GM18502 (cell line): Measurements from ENCODE around the gene HES1.
"Not testable (repeated sequence)": the region's sequence is repeated elsewhere in the genome, so short reads cannot be mapped to it uniquely, and the experiment has no call there.

Experiments
- ATAC-seq: cut with Tn5 transposase; IDR thresholded peaks from one replicate; pipeline ENCODE4 v1.9.1; 2021; ENCODE audit warnings: mild to moderate bottlenecking; ENCODE audit not compliant: unreplicated experiment, poor library complexity

The HES1 gene

DNA sequence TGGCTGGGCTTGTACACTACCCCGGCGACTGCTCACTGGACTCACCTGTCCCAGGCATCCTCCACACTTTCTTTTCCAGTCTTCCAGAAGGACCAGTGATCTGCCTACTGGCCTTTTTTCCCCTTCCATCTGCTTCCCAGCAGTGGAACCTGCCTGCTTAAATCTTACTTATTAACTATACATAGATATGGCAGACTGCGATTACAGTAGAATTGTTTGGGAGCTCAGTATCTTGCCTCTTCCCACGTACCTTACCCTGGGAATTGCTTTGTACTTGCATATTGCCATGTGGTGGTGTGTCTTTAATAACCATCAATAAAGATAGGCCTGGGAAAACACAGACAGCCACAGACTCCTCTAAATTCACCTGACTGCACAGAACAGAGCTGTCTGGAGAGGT is 11.8 kb upstream of the HES1 start:
- ATAC-seq, result no peak

DNA sequence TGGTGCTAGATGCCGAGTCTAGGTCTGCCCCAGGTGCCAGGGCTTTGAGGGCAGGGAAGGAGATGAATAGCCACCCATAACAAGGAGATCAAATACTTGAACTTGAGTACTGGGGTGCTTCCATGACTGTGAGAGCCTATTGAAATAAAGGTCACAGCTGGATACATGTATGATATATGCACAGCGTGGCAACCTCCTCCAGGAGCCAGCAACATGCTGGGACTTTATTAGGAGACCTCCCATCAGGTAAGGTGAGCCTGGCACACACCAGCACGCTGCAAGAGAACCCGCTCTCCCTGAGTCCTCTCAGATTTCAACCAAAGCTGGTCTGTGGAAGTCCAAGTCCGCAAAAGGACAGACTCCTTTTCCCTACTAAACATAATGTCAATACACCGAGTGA is 10.5 kb upstream of the HES1 start:
- no peak for ATAC-seq

DNA sequence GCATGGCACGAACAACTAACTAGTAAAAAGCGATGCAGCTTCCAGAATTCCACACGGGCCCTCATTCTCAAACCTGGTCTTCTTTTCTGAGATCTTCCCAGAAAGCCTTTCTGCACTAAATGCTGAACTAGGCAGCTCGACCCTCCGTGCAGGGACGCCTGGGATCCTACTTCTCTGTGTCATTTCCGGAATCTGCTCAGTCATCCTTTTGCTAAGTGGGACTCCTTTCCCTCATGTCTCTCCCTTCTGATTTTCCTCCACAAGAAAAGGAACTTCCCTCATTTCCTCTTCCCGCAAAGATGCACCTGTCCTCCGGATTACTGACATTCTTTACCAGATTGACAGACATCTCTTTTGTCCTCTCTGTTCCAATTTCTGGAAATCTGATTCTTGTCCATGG is 9.2 kb upstream of the HES1 start:
- ATAC-seq, result no peak

DNA sequence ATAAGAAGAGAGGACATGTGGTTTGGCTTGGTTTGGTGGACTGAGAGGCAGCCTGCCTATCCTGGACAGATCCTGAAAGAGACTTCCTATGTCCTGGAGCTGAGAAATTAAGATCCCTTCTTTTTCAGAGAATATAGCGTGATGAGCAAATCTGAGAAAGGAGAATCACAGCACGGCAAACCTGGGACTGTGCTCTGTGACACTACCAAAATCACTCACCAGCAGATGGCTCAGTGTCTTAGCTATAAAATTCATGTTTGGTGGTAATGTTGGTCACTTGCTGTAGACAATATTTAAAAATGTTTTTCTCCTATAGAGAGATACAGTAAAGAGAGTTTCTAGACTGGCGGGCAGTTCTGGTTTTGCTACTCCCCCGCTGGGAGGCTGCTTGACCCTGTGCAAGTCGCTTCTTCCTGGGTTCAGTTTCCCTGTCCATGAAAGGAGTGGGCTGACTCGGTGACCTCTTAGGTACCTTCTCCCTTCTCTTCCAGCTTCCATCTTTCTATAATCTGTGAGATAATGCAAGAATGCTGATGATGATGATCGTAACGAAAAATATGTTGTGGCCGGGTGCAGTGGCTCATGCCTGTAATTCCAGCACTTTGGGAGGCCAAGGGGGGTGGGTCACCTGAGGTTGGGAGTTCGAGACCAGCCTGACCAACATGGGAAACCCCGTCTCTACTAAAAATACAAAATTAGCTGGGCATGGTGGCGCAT is 7.6 kb upstream of the HES1 start:
- ATAC-seq, result no peak

DNA sequence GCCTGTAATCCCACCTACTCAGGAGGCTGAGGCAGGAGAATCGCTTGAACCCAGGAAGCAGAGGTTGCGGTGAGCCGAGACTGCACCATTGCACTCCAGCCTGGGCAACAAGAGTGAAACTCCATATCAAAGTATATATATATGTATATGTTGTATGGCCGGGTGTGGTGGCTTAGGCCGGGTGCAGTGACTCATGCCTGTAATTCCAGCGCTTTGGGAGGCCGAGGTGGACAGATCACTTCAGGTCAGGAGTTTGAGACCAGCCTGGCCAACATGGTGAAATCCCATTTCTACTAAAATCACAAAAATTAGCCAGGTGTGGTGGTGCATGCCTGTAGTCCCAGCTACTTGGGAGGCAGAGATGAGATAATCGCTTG is 7.0 kb upstream of the HES1 start:
- ATAC-seq, result not testable (repeated sequence)

DNA sequence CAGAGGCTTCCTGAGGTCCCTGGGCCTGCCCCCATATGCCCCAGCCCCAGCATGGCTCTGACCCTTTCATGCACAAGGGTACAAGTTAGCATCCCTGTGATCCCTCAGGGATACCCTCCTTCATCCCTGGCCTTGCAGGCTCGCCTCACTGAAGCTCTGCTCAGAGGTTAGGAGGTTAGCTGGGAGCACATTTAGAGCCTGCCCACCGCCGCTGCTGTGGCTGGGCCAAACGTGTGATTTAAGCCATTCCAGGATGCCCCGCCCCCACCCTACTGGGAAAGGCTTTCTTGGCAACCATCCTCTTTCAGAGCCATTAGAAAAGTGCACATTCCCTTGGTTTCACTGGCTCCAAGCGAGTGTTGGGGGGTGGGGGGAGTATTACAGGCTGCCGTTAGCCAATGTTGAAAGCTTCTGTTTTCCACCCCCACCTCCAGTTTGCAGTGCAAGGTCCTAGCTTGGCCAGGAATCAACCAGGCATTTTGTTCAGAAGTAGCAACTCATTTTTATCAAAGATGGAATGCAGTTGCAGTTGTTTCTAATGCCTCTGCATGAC is 6.3 kb upstream of the HES1 start:
- ATAC-seq, result no peak

DNA sequence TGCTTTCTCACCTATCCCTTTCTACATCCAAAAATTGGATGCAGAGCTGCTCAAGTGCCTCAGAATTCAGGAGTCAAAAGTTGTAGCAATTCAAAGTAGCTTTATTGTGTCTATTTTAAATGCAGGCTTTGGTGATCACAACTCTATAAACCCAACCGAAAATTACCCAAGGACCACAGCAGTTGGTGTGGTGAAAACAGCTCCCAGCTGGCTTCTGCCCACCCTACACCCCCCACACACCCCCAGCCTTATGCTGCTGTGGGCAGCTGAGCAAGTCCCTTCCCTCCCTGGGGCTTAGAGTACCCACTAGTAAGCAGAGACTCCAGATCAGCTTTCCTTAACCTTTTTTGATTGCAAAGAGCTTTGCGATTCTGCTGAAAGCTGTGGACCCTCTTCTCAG is 5.8 kb upstream of the HES1 start:
- ATAC-seq, result no peak

DNA sequence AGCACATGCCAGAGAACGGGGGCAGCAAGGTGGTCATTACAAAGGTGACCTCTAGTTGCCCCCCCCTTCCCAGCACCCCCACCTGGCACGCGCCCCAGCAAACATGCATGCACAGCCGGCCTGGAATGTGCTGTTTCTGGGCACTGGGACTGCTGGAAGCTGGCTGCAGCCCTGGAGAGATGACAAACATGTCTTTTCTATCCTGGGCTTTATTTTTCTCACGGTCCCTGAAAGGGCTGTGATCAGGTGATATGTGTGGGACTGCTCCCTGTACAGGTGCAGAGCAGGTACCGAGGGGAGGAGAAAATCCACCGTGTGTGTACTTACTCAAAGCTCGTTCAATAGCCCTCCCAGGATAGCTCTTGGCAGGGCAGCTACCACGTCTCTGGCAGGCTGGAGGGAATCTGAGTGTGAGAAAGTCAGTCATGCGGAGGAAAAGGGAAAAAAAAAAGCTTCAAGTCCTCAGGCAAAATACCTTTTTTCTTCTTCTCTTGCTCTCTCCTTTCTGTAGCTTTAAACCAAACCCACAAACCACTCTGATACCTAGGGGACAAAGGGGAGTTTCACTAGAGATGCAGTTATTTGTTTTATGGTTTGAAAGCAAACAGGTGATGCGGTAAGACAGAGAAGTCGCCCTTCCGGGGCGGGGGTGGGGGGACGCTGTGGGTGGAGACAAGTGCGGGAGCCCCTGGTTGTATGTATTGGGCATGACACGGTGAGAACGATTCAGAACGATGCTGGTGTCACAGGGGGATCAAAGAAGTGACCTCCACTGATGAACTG is 5.0 kb upstream of the HES1 start:
- ATAC-seq, result peak; percentile 57

DNA sequence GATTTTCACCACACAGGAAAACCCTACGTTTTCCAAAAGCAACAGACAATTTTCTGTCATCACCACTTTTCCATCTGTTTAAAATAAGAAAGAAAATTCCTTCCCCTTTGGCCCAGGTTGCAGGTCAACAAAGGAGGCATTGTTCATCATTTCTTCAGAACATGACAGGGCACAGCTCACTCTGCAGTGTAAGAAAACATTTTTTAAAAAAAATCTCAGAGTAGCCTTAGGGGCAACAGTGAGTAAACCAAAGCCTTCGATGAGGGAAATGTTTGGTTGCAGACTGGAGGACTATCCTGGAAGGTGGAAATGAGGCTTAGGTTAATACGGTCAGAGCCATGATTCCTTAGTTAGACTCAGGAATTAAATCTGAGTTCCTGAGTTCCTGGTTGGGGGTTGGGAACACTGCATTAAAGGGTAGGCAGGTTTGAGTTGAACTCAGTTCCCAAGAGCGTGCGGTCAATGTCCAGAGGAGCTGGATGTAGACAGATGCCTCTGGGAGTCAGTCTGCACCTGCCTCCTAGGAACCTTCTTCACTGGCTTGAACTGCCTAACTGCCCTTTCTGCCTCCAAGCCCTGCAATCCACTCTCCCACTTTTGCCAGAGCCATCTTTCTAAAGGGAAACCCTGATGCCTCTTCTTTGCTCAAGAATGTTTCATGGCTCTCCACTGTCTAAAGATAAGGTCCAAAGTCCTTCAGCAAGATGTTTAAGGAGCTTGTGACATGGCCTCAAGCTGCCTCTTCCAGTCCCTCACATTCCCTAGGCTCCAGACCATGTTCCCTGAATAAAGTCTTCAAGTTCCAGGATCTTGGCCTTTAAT is 3.3 kb upstream of the HES1 start:
- ATAC-seq, result no peak

DNA sequence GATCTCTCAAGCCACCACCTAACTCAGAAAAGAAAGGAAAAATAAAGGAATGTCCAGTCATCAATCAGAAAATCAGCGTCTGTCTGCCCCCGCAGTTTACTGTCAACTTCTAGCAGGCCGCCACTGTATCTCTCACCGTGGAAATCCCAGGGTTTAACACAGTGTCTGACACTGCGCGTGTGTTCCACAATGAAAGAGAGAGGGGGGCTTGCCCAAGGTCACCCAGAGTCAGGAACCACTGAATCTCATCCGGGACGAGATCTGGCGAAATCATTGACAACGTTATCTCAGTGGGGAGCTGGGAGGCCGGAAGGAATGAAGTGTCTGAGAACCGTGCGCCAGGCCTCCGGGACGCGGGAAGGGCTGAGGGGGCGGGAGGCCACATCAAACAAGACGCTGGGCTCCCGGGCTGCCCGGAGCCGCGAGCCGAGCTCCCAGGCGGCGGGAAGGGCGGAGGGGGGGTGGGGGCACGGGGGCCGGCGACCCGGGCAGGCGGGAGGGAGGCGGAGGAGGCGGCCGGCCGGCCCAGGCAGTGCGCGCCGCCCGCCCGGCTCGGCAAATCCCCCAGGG is 2.2 kb upstream of the HES1 start:
- ATAC-seq, result no peak

DNA sequence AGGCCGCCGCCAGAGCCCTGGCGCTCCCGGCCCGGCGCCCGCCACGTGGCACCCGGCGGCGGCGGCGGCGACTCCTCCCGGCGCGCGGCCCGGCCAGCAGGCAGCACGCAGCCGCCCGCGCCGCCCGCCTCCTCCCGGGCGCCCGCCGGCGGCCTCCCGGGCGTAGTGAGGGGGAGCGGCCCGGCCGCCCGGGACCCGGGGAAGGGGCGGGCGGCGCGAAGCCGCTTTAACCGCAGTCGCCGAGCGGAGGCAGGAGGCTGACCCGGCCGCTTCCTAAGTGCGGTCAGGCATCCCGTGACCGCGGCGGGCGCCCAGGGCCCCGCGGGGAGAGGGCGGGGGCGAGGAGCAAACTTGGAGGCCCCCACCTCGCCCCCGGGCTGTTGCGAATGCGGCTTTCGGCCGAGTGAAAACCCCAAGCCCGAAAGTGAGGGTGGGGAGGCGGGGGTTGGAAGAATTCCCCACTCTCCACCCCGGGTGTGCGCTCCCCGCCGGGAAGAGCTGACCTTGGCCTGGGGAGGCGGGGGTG is 1.7 kb upstream of the HES1 start:
- peak; percentile 13 for ATAC-seq

DNA sequence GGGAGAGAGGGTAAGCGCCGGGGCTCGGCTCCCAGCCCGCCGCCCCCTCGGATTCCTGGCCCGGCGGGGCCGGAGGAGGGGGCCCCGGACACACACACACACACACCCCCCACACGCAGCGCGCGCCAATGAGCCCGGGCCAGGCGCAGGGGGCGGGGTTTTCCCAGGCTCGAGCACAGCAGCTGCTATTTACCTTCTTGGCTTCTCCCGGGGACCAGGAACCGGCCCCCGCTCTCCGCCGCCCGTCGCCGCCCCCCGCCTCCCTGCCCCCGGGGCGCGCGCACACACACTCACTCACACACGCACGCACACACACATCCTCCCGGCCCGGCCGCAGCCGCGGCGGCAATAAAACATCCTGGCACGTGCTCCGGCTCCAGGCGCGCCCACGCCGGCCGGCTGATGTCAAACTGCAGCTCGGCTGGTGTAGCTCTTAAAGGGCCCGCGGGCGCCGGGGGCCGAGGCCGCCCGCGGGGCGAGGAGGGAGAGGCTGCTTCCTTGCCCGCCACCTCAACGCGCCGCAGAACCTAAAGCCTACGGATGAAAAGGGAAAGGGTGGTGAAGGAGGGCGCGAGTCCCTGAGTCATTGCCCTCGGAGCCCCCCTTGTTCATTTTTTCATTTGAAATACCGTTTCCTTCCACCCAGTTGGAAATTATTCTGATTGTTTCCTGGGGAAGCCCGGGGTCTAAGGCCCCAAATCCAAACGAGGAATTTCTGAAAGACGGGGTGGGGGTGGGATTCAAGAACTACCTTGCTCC is 1.0 kb upstream of the HES1 start:
- peak; percentile 42 for ATAC-seq

DNA sequence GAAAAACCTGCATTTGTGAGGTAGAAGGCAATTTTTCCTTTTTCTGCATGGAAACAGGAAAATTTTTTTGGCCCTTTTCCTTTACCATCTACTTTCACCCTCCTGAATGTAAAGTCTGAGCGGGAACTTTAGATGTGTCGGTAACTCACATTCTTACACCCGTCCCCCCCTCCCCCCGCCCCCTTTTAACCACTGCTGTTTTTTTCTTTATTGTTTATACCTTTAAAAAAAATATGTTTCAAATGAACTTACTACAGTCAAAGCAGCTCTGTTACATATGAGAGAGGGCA is 487 bp upstream of the HES1 start:
- ATAC-seq, result no peak

DNA sequence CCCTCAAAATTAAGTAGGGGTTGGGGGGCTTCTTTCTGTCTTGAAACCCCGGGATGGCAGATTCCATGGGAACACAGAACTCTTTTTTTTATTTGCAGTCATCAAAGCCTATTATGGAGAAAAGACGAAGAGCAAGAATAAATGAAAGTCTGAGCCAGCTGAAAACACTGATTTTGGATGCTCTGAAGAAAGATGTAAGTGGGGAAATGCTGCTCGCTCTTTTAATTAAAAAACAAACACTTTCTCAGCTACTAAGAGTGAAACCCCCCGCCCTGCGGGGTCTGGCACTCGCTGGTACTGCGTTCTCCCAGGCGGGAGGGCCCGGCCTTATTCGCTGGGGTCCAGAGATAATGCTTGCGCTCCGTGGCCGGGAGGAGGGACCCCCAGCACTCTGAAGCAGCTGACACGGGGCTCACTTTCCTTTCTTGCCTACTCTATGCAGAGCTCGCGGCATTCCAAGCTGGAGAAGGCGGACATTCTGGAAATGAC is 615 bp downstream of the HES1 start:
- no peak for ATAC-seq

DNA sequence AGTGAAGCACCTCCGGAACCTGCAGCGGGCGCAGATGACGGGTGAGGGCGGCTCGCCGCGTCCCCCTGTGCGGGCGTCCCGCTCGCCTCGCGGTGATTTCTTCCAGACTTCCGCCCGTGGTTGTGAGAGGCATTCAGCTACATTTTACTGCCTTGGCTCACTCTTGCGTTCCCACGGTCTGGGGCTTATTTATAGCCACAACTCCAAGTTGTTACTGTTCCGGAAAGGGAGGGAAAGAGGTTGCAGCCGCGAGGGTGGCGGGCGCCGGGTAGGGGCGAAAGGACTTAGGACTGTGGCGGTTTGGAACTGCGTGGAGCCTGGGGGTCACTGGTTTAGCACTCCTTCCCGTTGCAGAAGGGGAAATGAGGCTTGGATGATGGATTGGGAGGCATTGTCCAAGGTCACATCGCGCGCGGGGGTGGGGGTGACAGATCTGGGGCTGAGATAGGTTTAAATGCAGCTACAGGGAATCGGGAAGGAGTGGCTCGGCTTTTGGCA is 1.1 kb downstream of the HES1 start:
- ATAC-seq, result no peak

DNA sequence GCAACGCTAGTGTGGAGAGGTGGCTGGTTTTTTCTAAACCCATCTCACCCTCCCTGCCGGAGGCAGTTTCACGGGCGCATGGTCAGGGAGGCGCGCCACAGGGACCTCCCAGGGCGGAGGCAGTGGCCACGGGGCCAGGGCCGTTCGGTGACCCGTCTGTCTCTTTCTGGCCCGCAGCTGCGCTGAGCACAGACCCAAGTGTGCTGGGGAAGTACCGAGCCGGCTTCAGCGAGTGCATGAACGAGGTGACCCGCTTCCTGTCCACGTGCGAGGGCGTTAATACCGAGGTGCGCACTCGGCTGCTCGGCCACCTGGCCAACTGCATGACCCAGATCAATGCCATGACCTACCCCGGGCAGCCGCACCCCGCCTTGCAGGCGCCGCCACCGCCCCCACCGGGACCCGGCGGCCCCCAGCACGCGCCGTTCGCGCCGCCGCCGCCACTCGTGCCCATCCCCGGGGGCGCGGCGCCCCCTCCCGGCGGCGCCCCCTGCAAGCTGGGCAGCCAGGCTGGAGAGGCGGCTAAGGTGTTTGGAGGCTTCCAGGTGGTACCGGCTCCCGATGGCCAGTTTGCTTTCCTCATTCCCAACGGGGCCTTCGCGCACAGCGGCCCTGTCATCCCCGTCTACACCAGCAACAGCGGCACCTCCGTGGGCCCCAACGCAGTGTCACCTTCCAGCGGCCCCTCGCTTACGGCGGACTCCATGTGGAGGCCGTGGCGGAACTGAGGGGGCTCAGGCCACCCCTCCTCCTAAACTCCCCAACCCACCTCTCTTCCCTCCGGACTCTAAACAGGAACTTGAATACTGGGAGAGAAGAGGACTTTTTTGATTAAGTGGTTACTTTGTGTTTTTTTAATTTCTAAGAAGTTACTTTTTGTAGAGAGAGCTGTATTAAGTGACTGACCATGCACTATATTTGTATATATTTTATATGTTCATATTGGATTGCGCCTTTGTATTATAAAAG is 1.8 kb downstream of the HES1 start:
- ATAC-seq, result peak; percentile 36

DNA sequence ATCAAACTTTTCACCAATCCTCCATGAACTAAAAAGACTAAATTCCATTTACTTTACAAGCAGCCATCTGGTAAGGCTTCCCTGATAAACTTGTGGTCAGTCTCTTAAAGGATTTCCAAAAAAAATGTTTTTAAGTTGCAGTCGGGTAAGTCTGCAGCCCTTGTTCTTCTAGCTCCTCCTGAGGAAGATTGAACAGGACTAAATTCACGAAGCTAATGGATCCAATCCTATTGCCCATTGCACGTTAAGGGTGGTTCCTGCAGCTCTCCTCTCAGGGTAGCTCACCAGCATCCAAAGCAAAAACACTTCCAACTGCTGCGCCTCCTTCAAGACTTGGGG is 2.8 kb downstream of the HES1 start:
- no peak for ATAC-seq

DNA sequence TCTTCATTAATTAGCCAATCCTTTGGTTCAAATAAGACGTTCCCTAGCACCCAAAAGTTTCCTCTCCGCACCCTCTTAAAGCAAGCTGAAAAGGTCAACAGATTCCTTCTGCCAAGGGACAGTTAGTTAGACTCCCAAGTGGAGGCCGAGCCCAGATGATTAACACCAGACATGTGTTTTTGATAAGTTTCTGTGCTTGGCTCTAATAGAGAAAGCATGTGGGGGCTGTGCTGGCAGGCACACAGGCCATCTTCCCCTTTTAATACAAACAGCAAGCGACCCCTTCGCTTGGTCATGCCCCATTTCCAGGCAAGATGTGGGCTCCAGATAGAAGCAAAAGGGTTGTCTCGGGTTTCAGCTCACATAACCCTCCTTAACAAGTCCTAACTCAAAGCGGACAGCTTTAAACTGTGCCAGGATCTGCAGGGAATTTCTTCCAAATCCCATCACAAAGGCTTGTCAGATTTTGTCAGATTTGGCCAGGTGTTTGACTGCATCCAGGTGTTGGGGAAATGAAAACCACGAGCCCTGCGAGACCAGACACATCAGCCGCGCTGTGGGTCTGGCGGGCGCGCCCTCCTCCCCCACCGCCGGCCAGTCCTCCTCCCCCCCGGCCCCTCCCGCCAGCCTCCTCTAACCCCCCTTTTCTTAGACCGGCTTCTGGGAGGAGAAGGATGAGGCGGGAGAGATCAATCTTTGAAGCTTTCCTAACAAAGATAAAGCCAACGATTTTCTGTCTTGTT is 3.3 kb downstream of the HES1 start:
- no peak for ATAC-seq
